Kidney glomerular epithelial cell (primary cell): ENCODE data around the gene ZNF622.
"Not testable (repeated sequence)": the region's sequence is repeated elsewhere in the genome, so short reads cannot be mapped to it uniquely, and the experiment has no call there.

Experiments
- DNase-seq: peaks from one replicate; lab custom pipeline; 2025; lab: John Stamatoyannopoulos, UW

ZNF622 gene

GRCh38 chr5:16480821-16481538 lies 15.4 kb upstream of the ZNF622 start:
- no peak for DNase-seq

GRCh38 chr5:16480144-16480543 lies 14.5 kb upstream of the ZNF622 start:
- DNase-seq, result no peak

- no peak for DNase-seq
Measured at GRCh38 chr5:16477541-16477940, 11.9 kb upstream of the ZNF622 start.

- not testable (repeated sequence) for DNase-seq
Measured at GRCh38 chr5:16476417-16476816, 10.8 kb upstream of the ZNF622 start.

- DNase-seq, result no peak
Measured at GRCh38 chr5:16471387-16471786, 5.8 kb upstream of the ZNF622 start.

- peak; percentile 66 for DNase-seq
Measured at GRCh38 chr5:16467363-16468219, 2.0 kb upstream of the ZNF622 start.

GRCh38 chr5:16464664-16465543 lies 696 bp downstream of the ZNF622 start:
- no peak for DNase-seq

GRCh38 chr5:16464231-16464630 lies 1.4 kb downstream of the ZNF622 start:
- no peak for DNase-seq

GRCh38 chr5:16461782-16462181 lies 3.8 kb downstream of the ZNF622 start:
- DNase-seq, result peak; percentile 82

GRCh38 chr5:16461026-16461425 lies 4.6 kb downstream of the ZNF622 start:
- DNase-seq, result no peak

GRCh38 chr5:16459451-16459850 lies 6.1 kb downstream of the ZNF622 start:
- DNase-seq, result no peak

- no peak for DNase-seq
Measured at GRCh38 chr5:16457853-16458252, 7.7 kb downstream of the ZNF622 start.

- DNase-seq, result no peak
Measured at GRCh38 chr5:16457451-16457850, 8.1 kb downstream of the ZNF622 start.

GRCh38 chr5:16456103-16456832 lies 9.3 kb downstream of the ZNF622 start:
- peak; percentile 67 for DNase-seq

GRCh38 chr5:16455668-16456067 lies 9.9 kb downstream of the ZNF622 start:
- no peak for DNase-seq

GRCh38 chr5:16454686-16455085 lies 10.9 kb downstream of the ZNF622 start:
- no peak for DNase-seq

GRCh38 chr5:16453609-16454008 lies 12.0 kb downstream of the ZNF622 start:
- no peak for DNase-seq

GRCh38 chr5:16450163-16450562 lies 15.4 kb downstream of the ZNF622 start:
- DNase-seq, result no peak

- DNase-seq, result no peak
Measured at GRCh38 chr5:16446993-16447392, 18.6 kb downstream of the ZNF622 start.

- peak; percentile 7 for DNase-seq
Measured at GRCh38 chr5:16437977-16438376, 27.6 kb downstream of the ZNF622 start.

- not testable (repeated sequence) for DNase-seq
Measured at GRCh38 chr5:16436065-16436682, 29.4 kb downstream of the ZNF622 start.
